ENCODE results near the gene SUN3.
A peak's percentile ranks its signal among the peaks of the same experiment; 100 is the strongest.
"Not testable (repeated sequence)": the region's sequence is repeated elsewhere in the genome, so short reads cannot be mapped to it uniquely, and the experiment has no call there.

The SUN3 gene

DNA sequence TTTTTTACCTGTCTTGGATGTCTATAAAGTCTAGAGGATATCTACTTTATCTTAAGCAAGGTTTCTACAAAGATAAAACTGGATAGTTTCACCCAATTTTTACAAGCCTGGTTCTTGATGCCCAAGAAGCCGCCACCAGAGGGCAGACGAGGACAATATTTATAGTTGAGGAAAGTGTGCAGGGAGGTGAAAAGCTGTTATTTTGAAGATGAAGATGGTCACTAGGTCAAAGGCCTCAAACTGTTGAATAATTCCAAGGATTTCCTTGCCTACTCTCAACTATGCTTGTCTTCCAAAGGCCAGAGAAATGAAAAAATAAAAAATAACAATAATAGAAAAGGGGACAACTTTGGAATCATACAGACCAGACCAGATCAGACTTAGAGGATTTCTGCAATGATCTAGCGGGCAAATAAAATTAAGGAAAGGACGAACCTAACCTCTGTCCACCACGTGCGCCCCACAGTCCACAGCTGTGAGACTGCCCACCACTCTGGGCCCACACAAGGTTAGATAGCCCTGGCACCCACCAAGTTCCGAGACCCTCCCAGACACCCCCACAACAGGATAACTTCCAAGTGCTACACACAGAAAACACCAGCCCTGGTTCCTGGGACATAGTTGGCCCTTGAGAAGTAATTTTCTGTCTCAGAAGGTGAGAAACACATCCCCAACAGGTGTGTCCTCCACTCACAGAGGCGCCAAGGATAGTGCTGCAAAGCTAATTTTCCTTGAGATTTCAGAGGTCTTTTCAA lies 83.5 kb downstream of the SUN3 start:
- DNase-seq (ENCODE audit: low read depth in 2 of 3, low spot score in 1 of 3): peak; percentile 55 to 81 (median 64)

GRCh38 chr7:47944536-47945260 lies 84.2 kb downstream of the SUN3 start:
- DNase-seq (ENCODE audit: low read depth in 2 of 3, low spot score in 1 of 3): no peak

GRCh38 chr7:47943676-47944474 lies 85.0 kb downstream of the SUN3 start:
- DNase-seq (ENCODE audit: low read depth in 2 of 3, low spot score in 1 of 3): no peak

DNA sequence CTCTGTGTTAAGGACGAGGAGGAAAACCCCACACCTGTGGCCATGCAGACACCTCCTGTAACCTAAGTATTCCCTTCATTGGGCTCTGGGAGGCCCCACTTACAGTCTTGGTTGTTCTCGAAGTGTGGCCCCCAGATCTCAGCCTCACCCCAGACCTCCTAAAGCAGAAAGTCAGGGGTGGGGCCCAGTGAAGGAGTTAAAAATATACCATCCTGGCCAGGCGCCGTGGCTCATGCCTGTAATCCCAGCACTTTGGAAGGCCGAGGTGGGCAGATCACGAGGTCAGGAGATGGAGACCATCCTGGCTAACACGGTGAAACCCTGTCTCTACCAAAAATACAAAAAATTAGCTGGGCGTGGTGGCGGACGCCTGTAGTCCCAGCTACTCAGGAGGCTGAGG lies 86.3 kb downstream of the SUN3 start:
- not testable (repeated sequence) for DNase-seq (ENCODE audit: low read depth in 2 of 3, low spot score in 1 of 3)

GRCh38 chr7:47942132-47942531 lies 86.8 kb downstream of the SUN3 start:
- no peak for DNase-seq (ENCODE audit: low read depth in 2 of 3, low spot score in 1 of 3)

- DNase-seq (ENCODE audit: low read depth in 2 of 3, low spot score in 1 of 3): no peak
These were observed 87.6 kb downstream of the SUN3 start for GRCh38 chr7:47941136-47941844.

- no peak for DNase-seq (ENCODE audit: low read depth in 2 of 3, low spot score in 1 of 3)
These were observed 88.6 kb downstream of the SUN3 start for GRCh38 chr7:47940088-47941013.

DNA sequence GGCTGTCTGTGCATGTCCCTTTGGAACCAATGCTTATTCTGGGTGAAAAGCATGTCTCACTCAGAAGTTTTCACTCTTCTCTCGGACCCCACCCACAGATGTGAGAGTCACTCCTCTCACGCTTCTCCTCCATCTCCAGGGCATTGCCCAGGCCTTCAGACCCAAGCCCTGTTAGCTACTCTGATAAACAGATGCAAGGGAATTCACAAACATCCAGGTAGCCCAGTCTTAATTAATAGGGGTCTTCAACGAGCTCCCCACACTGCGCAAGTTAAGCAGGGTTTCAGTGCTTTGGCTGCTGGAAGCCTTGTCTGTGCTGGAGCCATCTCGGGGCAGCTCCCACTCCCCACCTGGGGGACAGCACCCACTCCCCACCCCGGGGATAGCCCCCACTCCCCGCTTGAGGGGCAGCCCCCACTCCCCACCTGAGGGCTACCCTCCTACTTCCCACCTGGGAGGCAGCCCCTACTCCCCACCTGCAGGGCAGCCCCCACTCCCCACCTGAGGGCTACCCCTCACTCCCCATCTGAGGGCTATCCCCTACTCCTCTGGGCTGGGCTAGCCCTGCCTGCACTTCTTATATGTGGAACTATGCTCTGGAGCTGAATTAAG lies 89.4 kb downstream of the SUN3 start:
- no peak for DNase-seq (ENCODE audit: low read depth in 2 of 3, low spot score in 1 of 3)

- no peak for DNase-seq (ENCODE audit: low read depth in 2 of 3, low spot score in 1 of 3)
These were observed 90.2 kb downstream of the SUN3 start for GRCh38 chr7:47938574-47939165.

- no peak for DNase-seq (ENCODE audit: low read depth in 2 of 3, low spot score in 1 of 3)
These were observed 91.0 kb downstream of the SUN3 start for GRCh38 chr7:47937711-47938573.

All from stimulated activated CD4-positive, alpha-beta T cell treated with anti-CD3 and anti-CD28 coated beads, Interleukin-12 subunit alpha, Interleukin-12 subunit beta, amount 100 ng/mL, for 48 hours (primary cell).